ENCODE results near the gene DGKI.

Gene DGKI

GRCh38 chr7:137535579-137535978, 311.2 kb downstream of the DGKI start:
- no peaks in the 10 kb centered on the region for H3K9me3 ChIP-seq (ENCODE audit: control insufficient read depth, low read depth, low read length)
- no peaks in the 10 kb centered on the region for H3K27me3 ChIP-seq (ENCODE audit: control insufficient read depth, insufficient read depth, low read length)
- no peak overlapping the region for H3K4me3 ChIP-seq (ENCODE audit: low read length)
- no peaks in the 10 kb centered on the region for H3K4me1 ChIP-seq (ENCODE audit: control insufficient read depth, low read depth, low read length)
- no peak overlapping the region for H3K9ac ChIP-seq (ENCODE audit: low read length)
- no peaks in the 10 kb centered on the region for H3K36me3 ChIP-seq (ENCODE audit: control insufficient read depth, low read depth, low read length)
- H3K27ac ChIP-seq (ENCODE audit: low read length), result no peak overlapping the region

- Histone ChIP-seq H3K9me3 (ENCODE audit: control insufficient read depth, low read depth, low read length) (no peaks in the 10 kb centered on the region), H3K36me3 (ENCODE audit: control insufficient read depth, low read depth, low read length) (no peaks in the 10 kb centered on the region), H3K27me3 (ENCODE audit: control insufficient read depth, insufficient read depth, low read length) (no peaks in the 10 kb centered on the region), H3K4me3 (ENCODE audit: low read length) (no peak overlapping the region), H3K9ac (ENCODE audit: low read length) (no peak overlapping the region), H3K27ac (ENCODE audit: low read length) (no peak overlapping the region), H3K4me1 (ENCODE audit: control insufficient read depth, low read depth, low read length) (no peaks in the 10 kb centered on the region)
Observed at GRCh38 chr7:137531671-137532070, 315.1 kb downstream of the DGKI start.

- Histone ChIP-seq H3K9me3 (ENCODE audit: control insufficient read depth, low read depth, low read length) (no peaks in the 10 kb centered on the region), H3K4me3 (ENCODE audit: low read length) (no peak overlapping the region), H3K27me3 (ENCODE audit: control insufficient read depth, insufficient read depth, low read length) (no peaks in the 10 kb centered on the region), H3K4me1 (ENCODE audit: control insufficient read depth, low read depth, low read length) (no peaks in the 10 kb centered on the region), H3K9ac (ENCODE audit: low read length) (no peak overlapping the region), H3K27ac (ENCODE audit: low read length) (no peak overlapping the region), H3K36me3 (ENCODE audit: control insufficient read depth, low read depth, low read length) (no peaks in the 10 kb centered on the region)
Observed at GRCh38 chr7:137527634-137528033, 319.1 kb downstream of the DGKI start.

GRCh38 chr7:137523171-137523570, 323.6 kb downstream of the DGKI start:
- H3K9me3 ChIP-seq (ENCODE audit: control insufficient read depth, low read depth, low read length), result no peaks in the 10 kb centered on the region
- no peaks in the 10 kb centered on the region for H3K27me3 ChIP-seq (ENCODE audit: control insufficient read depth, insufficient read depth, low read length)
- H3K9ac ChIP-seq (ENCODE audit: low read length), result no peak overlapping the region
- no peak overlapping the region for H3K27ac ChIP-seq (ENCODE audit: low read length)
- no peak overlapping the region for H3K4me3 ChIP-seq (ENCODE audit: low read length)
- no peaks in the 10 kb centered on the region for H3K36me3 ChIP-seq (ENCODE audit: control insufficient read depth, low read depth, low read length)
- no peaks in the 10 kb centered on the region for H3K4me1 ChIP-seq (ENCODE audit: control insufficient read depth, low read depth, low read length)

DNA sequence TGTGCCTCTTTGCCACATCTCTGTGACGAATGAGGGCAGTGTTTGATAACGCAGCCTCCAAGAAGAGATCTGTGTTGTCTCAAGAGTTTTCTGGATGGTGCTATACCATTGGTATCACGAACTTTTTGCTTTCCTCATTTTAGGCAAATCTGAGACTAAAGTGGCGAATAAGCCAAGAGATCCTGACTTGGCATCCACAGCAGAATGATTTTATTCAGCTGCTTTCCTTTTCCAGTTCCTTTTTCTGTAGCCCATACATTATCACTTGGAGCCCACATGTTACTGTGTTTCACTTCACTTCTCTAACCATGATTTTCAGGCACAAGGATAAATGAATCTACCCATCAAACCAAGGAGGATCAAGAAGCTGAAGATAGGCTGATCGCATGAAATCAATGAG, 325.3 kb downstream of the DGKI start:
- Histone ChIP-seq H3K9me3 (ENCODE audit: control insufficient read depth, low read depth, low read length) (no peaks in the 10 kb centered on the region), H3K4me1 (ENCODE audit: control insufficient read depth, low read depth, low read length) (no peaks in the 10 kb centered on the region), H3K27ac (ENCODE audit: low read length) (no peak overlapping the region), H3K4me3 (ENCODE audit: low read length) (no peak overlapping the region), H3K9ac (ENCODE audit: low read length) (no peak overlapping the region), H3K27me3 (ENCODE audit: control insufficient read depth, insufficient read depth, low read length) (no peaks in the 10 kb centered on the region), H3K36me3 (ENCODE audit: control insufficient read depth, low read depth, low read length) (no peaks in the 10 kb centered on the region)

GRCh38 chr7:137519947-137520346, 326.8 kb downstream of the DGKI start:
- H3K27ac ChIP-seq (ENCODE audit: low read length), result no peak overlapping the region
- H3K27me3 ChIP-seq (ENCODE audit: control insufficient read depth, insufficient read depth, low read length), result no peaks in the 10 kb centered on the region
- H3K4me3 ChIP-seq (ENCODE audit: low read length), result no peak overlapping the region
- no peaks in the 10 kb centered on the region for H3K36me3 ChIP-seq (ENCODE audit: control insufficient read depth, low read depth, low read length)
- H3K9ac ChIP-seq (ENCODE audit: low read length), result no peak overlapping the region
- no peaks in the 10 kb centered on the region for H3K4me1 ChIP-seq (ENCODE audit: control insufficient read depth, low read depth, low read length)
- H3K9me3 ChIP-seq (ENCODE audit: control insufficient read depth, low read depth, low read length), result no peaks in the 10 kb centered on the region

DNA sequence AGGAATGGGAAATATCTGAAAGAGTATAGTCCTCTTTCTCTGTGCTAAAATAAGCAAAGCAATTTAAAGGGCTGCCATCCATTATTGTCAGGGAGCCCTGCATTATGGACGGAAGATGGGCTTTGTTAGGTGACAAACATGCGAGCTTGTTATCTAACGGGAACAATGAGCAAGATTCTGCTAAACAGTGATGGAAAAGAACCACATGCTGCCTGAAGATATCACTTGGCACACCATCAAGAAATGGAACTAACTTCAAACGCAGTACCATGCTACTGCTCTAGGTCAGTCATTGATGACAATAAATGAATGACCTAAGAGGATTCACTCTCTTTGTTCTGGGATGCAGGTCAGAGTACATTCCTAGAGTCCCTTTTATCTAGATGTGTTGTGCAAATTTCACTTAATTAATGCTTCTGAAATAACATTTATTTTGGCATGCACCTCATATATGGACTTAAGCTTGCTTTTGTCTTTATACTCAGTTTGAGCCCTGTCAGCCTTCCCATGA, 327.5 kb downstream of the DGKI start:
- Histone ChIP-seq H3K27ac (ENCODE audit: low read length) (no peak overlapping the region), H3K9ac (ENCODE audit: low read length) (no peak overlapping the region), H3K27me3 (ENCODE audit: control insufficient read depth, insufficient read depth, low read length) (no peaks in the 10 kb centered on the region), H3K36me3 (ENCODE audit: control insufficient read depth, low read depth, low read length) (no peaks in the 10 kb centered on the region), H3K4me1 (ENCODE audit: control insufficient read depth, low read depth, low read length) (no peaks in the 10 kb centered on the region), H3K9me3 (ENCODE audit: control insufficient read depth, low read depth, low read length) (no peaks in the 10 kb centered on the region), H3K4me3 (ENCODE audit: low read length) (no peak overlapping the region)

DNA sequence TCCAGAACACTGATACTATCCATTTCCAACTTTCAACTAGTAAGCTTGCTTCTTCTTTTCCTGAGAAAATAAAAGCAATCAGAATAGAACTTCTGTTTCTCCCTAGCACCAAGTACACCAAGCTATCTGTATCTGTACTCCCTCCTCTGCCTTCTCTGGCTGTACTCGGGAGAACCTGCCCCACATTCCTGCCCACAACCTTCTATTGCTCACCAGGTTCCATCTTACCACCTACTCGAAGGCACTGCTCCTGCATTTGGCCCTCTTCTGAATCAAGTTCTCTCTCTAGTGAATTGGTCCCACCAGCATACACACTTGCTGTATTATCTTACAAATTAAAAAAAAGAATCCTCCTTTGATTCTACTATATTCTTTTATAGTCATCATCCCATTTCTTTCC, 333.7 kb downstream of the DGKI start:
- peaks cover 10% of the 10 kb centered on the region for H3K4me1 ChIP-seq (ENCODE audit: control insufficient read depth, low read depth, low read length)
- no peaks in the 10 kb centered on the region for H3K9me3 ChIP-seq (ENCODE audit: control insufficient read depth, low read depth, low read length)
- H3K36me3 ChIP-seq (ENCODE audit: control insufficient read depth, low read depth, low read length), result no peaks in the 10 kb centered on the region
- H3K9ac ChIP-seq (ENCODE audit: low read length), result no peak overlapping the region
- no peak overlapping the region for H3K4me3 ChIP-seq (ENCODE audit: low read length)
- H3K27me3 ChIP-seq (ENCODE audit: control insufficient read depth, insufficient read depth, low read length), result no peaks in the 10 kb centered on the region
- no peak overlapping the region for H3K27ac ChIP-seq (ENCODE audit: low read length)

DNA sequence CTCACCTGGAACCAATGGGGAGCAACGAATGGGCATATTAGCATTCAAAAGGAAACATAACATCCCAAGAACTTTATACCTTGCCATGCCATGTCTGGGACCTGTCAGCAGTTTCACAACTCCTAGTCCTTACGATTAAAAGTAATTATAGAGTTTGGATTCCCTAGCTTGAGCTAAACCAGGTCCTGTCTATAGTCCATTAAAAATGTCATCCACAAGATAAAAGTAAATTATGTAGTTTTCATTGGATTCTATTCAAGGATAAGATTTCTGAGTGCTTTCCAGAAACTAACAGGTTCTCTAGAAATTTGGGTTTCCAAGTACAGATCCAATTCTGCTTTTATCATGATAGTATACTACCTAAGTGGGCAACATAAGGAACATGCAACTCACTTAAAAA, 339.7 kb downstream of the DGKI start:
- H3K4me1 ChIP-seq (ENCODE audit: control insufficient read depth, low read depth, low read length), result peaks cover 10% of the 10 kb centered on the region
- no peak overlapping the region for H3K4me3 ChIP-seq (ENCODE audit: low read length)
- H3K9ac ChIP-seq (ENCODE audit: low read length), result no peak overlapping the region
- H3K9me3 ChIP-seq (ENCODE audit: control insufficient read depth, low read depth, low read length), result no peaks in the 10 kb centered on the region
- H3K27ac ChIP-seq (ENCODE audit: low read length), result no peak overlapping the region
- no peaks in the 10 kb centered on the region for H3K27me3 ChIP-seq (ENCODE audit: control insufficient read depth, insufficient read depth, low read length)
- no peaks in the 10 kb centered on the region for H3K36me3 ChIP-seq (ENCODE audit: control insufficient read depth, low read depth, low read length)

GRCh38 chr7:137506031-137506430, 340.7 kb downstream of the DGKI start:
- peaks cover 10% of the 10 kb centered on the region for H3K4me1 ChIP-seq (ENCODE audit: control insufficient read depth, low read depth, low read length)
- H3K9me3 ChIP-seq (ENCODE audit: control insufficient read depth, low read depth, low read length), result no peaks in the 10 kb centered on the region
- no peaks in the 10 kb centered on the region for H3K27me3 ChIP-seq (ENCODE audit: control insufficient read depth, insufficient read depth, low read length)
- no peak overlapping the region for H3K9ac ChIP-seq (ENCODE audit: low read length)
- H3K27ac ChIP-seq (ENCODE audit: low read length), result no peak overlapping the region
- no peaks in the 10 kb centered on the region for H3K36me3 ChIP-seq (ENCODE audit: control insufficient read depth, low read depth, low read length)
- H3K4me3 ChIP-seq (ENCODE audit: low read length), result no peak overlapping the region

DNA sequence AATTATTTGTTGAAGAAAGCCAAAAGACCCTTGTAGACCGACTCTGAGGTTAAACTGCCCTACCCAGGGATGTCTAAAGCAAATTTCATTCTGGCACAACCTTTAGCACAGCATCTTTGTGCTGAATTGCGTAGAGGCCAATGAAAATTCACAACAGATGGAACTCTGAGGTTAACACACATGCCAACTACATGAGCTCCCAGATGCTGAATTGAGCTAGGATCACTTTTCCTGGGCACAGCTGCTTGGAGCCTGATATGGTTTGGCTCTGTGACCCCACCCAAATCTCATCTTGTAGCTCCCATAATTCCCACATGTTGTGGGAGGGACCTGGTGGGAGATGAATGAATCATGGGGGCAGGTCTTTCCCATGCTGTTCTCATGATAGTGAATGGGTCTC, 345.2 kb downstream of the DGKI start:
- no peaks in the 10 kb centered on the region for H3K36me3 ChIP-seq (ENCODE audit: control insufficient read depth, low read depth, low read length)
- H3K27me3 ChIP-seq (ENCODE audit: control insufficient read depth, insufficient read depth, low read length), result no peaks in the 10 kb centered on the region
- H3K27ac ChIP-seq (ENCODE audit: low read length), result no peak overlapping the region
- no peaks in the 10 kb centered on the region for H3K9me3 ChIP-seq (ENCODE audit: control insufficient read depth, low read depth, low read length)
- no peak overlapping the region for H3K9ac ChIP-seq (ENCODE audit: low read length)
- H3K4me1 ChIP-seq (ENCODE audit: control insufficient read depth, low read depth, low read length), result no peaks in the 10 kb centered on the region
- no peak overlapping the region for H3K4me3 ChIP-seq (ENCODE audit: low read length)

- Histone ChIP-seq H3K9ac (ENCODE audit: low read length) (no peak overlapping the region), H3K9me3 (ENCODE audit: control insufficient read depth, low read depth, low read length) (no peaks in the 10 kb centered on the region), H3K36me3 (ENCODE audit: control insufficient read depth, low read depth, low read length) (no peaks in the 10 kb centered on the region), H3K4me1 (ENCODE audit: control insufficient read depth, low read depth, low read length) (no peaks in the 10 kb centered on the region), H3K27me3 (ENCODE audit: control insufficient read depth, insufficient read depth, low read length) (no peaks in the 10 kb centered on the region), H3K4me3 (ENCODE audit: low read length) (no peak overlapping the region), H3K27ac (ENCODE audit: low read length) (no peak overlapping the region)
Observed at GRCh38 chr7:137492889-137493288, 353.9 kb downstream of the DGKI start.

Data from iPS-18a (cell line).